Stimulated activated naive CD4-positive, alpha-beta T cell (primary cell): ENCODE measurements around the gene ADAD2.

Source experiments
- DNase-seq, 6 experiments: peaks; one replicate each; lab custom pipeline; 2025; lab: John Stamatoyannopoulos, UW

Gene ADAD2

GRCh38 chr16:84190731-84191388 lies at the start of gene ADAD2:
Gene ADAD2 (plus strand): TSS chr16:84191157. CDS start chr16:84191231, 74 bp downstream.
- no peak for DNase-seq

- DNase-seq, result no peak
These were observed 47.9 kb upstream of the ADAD2 start for GRCh38 chr16:84143081-84143480.

- DNase-seq, result peak in 1 of 6 experiments; percentile 2
These were observed 47.2 kb upstream of the ADAD2 start for GRCh38 chr16:84143784-84144199.

- peak; percentile 13 to 52 (median 34) for DNase-seq
These were observed 46.6 kb upstream of the ADAD2 start for GRCh38 chr16:84144209-84144858.

- peak; percentile 86 to 96 (median 93) for DNase-seq
These were observed 45.9 kb upstream of the ADAD2 start, which contains the start of the genes DNAAF1 and HSDL1 for GRCh38 chr16:84144859-84145639. Gene DNAAF1 (plus strand): TSS chr16:84145308. CDS start chr16:84145441, 133 bp downstream. Gene HSDL1 (minus strand): TSS chr16:84145177. CDS start chr16:84131321, 13,856 bp downstream.

- DNase-seq, result no peak
These were observed 40.0 kb upstream of the ADAD2 start for GRCh38 chr16:84150926-84151325.

GRCh38 chr16:84153660-84154214 lies 37.2 kb upstream of the ADAD2 start:
- no peak for DNase-seq

GRCh38 chr16:84155226-84155625 lies 35.7 kb upstream of the ADAD2 start:
- DNase-seq, result no peak

GRCh38 chr16:84155771-84156170 lies 35.2 kb upstream of the ADAD2 start:
- DNase-seq, result no peak

- DNase-seq, result no peak
These were observed 34.6 kb upstream of the ADAD2 start for GRCh38 chr16:84156342-84156784.

- no peak for DNase-seq
These were observed 31.9 kb upstream of the ADAD2 start for GRCh38 chr16:84159007-84159406.

- no peak for DNase-seq
These were observed 31.2 kb upstream of the ADAD2 start for GRCh38 chr16:84159800-84160199.

- DNase-seq, result no peak
These were observed 29.9 kb upstream of the ADAD2 start for GRCh38 chr16:84161037-84161436.

- no peak for DNase-seq
These were observed 29.2 kb upstream of the ADAD2 start for GRCh38 chr16:84161801-84162200.

- no peak for DNase-seq
These were observed 25.2 kb upstream of the ADAD2 start for GRCh38 chr16:84165746-84166145.

GRCh38 chr16:84166796-84167695 lies 23.9 kb upstream of the ADAD2 start:
- DNase-seq, result no peak

- no peak for DNase-seq
These were observed 21.1 kb upstream of the ADAD2 start for GRCh38 chr16:84169765-84170310.

- no peak for DNase-seq
These were observed 16.6 kb upstream of the ADAD2 start for GRCh38 chr16:84174396-84174795.

GRCh38 chr16:84175350-84176081 lies 15.4 kb upstream of the ADAD2 start:
- peak in 5 of 6 experiments; percentile 19 to 38 (median 30) for DNase-seq
